ENCODE data around the gene CSTF1.

The CSTF1 gene

DNA sequence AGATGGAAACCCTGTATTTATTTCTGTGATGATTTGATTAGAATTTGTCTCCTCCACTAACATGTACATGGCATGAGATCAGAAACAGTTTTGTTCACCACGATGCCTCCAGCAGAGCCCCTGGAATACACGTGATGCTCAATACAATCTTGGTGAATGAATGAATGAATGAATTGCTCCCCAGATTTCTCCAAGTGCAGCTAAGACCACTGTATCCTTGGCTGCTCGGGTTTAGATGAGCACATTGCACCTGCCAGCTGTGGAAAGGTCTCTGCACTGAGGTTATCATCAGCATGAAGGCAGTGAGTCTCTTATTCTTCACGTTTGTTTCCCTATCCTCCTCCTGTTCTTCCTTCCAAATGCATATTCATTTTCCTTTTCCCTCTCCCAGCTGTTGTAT is 37.5 kb downstream of the CSTF1 start:
- H3K4me2 ChIP-seq (ENCODE audit: low read length): no peak overlapping the region
- H3K9ac ChIP-seq: no peak overlapping the region
- no peaks in the 10 kb centered on the region for H3K4me1 ChIP-seq
- H2AFZ ChIP-seq: no peak overlapping the region
- H3K27me3 ChIP-seq (ENCODE audit: control insufficient read depth, insufficient read depth, low read length): no peaks in the 10 kb centered on the region
- TF ChIP-seq, protein P1, sequence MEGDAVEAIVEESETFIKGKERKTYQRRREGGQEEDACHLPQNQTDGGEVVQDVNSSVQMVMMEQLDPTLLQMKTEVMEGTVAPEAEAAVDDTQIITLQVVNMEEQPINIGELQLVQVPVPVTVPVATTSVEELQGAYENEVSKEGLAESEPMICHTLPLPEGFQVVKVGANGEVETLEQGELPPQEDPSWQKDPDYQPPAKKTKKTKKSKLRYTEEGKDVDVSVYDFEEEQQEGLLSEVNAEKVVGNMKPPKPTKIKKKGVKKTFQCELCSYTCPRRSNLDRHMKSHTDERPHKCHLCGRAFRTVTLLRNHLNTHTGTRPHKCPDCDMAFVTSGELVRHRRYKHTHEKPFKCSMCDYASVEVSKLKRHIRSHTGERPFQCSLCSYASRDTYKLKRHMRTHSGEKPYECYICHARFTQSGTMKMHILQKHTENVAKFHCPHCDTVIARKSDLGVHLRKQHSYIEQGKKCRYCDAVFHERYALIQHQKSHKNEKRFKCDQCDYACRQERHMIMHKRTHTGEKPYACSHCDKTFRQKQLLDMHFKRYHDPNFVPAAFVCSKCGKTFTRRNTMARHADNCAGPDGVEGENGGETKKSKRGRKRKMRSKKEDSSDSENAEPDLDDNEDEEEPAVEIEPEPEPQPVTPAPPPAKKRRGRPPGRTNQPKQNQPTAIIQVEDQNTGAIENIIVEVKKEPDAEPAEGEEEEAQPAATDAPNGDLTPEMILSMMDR (IDR thresholded peaks at IDR 0.05): no peak
- H3K36me3 ChIP-seq (ENCODE audit: control insufficient read depth, insufficient read depth, low read length): no peaks in the 10 kb centered on the region
- H3K79me2 ChIP-seq: no peaks in the 10 kb centered on the region
- H3K9me3 ChIP-seq (ENCODE audit: control insufficient read depth, low read length): no peaks in the 10 kb centered on the region
- no peak overlapping the region for H3K4me3 ChIP-seq (ENCODE audit: low read depth, low read length)
- no peak overlapping the region for H3K27ac ChIP-seq

DNA sequence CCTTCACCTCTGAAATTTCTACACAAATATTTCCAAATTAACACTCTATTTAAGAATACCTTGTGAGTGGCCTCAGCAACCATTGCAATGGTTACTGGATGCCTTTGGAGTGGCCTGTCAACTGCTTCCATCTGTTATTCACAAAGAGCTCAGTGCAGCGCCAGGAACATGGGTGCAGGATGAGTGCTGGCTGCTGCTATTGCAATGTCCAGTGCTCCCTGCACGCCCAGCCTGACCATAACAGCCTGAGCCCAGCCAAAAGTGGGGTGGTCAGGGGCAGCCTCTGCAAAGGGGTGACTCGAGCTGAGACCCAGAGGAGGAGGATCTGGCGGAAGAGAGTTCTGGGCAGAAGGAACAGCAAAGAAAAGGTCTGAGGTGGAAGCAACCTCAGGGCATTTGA is 38.0 kb downstream of the CSTF1 start:
- no peaks in the 10 kb centered on the region for H3K9me3 ChIP-seq (ENCODE audit: control insufficient read depth, low read length)
- no peaks in the 10 kb centered on the region for H3K79me2 ChIP-seq
- TF ChIP-seq, protein P1 (IDR thresholded peaks at IDR 0.05): no peak
- no peak overlapping the region for H3K27ac ChIP-seq
- no peak overlapping the region for H2AFZ ChIP-seq
- no peaks in the 10 kb centered on the region for H3K36me3 ChIP-seq (ENCODE audit: control insufficient read depth, insufficient read depth, low read length)
- no peak overlapping the region for H3K4me2 ChIP-seq (ENCODE audit: low read length)
- H3K4me1 ChIP-seq: no peaks in the 10 kb centered on the region
- no peaks in the 10 kb centered on the region for H3K27me3 ChIP-seq (ENCODE audit: control insufficient read depth, insufficient read depth, low read length)
- no peak overlapping the region for H3K4me3 ChIP-seq (ENCODE audit: low read depth, low read length)
- no peak overlapping the region for H3K9ac ChIP-seq

DNA sequence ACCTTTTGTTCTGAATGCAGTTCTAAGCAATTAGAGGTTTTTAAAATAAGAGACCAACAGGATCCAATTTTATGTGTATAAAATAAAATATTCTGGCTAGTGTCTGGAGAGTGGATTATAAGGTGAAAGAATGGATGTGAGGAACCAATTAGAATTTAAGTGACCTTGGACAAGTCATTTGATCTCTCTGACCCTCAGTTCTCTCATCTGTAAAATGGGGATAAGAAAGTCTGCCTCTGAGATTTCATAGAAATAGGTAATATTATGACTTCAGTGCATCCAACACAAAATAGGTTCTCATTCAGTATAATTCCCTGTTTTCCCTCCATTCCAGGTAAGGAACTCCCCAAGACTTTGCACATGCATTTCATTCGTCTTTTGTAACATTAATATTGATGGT is 38.5 kb downstream of the CSTF1 start:
- Histone ChIP-seq H3K9me3 (ENCODE audit: control insufficient read depth, low read length) (no peaks in the 10 kb centered on the region), H3K9ac (no peak overlapping the region), H3K79me2 (no peaks in the 10 kb centered on the region), H3K36me3 (ENCODE audit: control insufficient read depth, insufficient read depth, low read length) (no peaks in the 10 kb centered on the region), H3K27me3 (ENCODE audit: control insufficient read depth, insufficient read depth, low read length) (no peaks in the 10 kb centered on the region), H2AFZ (no peak overlapping the region), H3K4me3 (ENCODE audit: low read depth, low read length) (no peak overlapping the region), H3K4me2 (ENCODE audit: low read length) (no peak overlapping the region), H3K27ac (no peak overlapping the region), H3K4me1 (no peaks in the 10 kb centered on the region)
- TF ChIP-seq, protein P1 (IDR thresholded peaks at IDR 0.05): no peak

DNA sequence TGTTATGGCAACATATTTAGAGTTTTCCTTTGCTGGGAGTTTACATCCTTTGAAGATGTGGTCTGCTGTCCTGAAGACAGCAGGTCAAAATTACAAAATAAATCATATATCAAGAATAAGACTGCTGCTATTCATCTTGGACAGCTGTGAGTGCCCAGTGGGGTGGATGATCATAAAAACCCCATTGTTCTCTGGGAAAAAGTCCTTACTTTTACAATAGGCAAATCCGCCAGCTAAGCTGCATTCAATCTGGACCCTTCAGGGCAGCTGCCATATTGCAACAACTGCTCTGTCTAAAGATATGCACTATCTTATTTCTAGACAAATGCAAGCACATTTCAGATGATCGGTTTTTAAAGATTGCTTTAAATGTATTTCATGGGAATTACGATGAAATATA is 39.0 kb downstream of the CSTF1 start:
- Histone ChIP-seq H3K79me2 (no peaks in the 10 kb centered on the region), H3K4me1 (no peaks in the 10 kb centered on the region), H3K36me3 (ENCODE audit: control insufficient read depth, insufficient read depth, low read length) (no peaks in the 10 kb centered on the region), H3K9ac (no peak overlapping the region), H3K27ac (no peak overlapping the region), H3K27me3 (ENCODE audit: control insufficient read depth, insufficient read depth, low read length) (no peaks in the 10 kb centered on the region), H3K4me2 (ENCODE audit: low read length) (no peak overlapping the region), H3K9me3 (ENCODE audit: control insufficient read depth, low read length) (no peaks in the 10 kb centered on the region), H3K4me3 (ENCODE audit: low read depth, low read length) (no peak overlapping the region), H2AFZ (no peak overlapping the region)
- TF ChIP-seq, protein P1 (IDR thresholded peaks at IDR 0.05): no peak

DNA sequence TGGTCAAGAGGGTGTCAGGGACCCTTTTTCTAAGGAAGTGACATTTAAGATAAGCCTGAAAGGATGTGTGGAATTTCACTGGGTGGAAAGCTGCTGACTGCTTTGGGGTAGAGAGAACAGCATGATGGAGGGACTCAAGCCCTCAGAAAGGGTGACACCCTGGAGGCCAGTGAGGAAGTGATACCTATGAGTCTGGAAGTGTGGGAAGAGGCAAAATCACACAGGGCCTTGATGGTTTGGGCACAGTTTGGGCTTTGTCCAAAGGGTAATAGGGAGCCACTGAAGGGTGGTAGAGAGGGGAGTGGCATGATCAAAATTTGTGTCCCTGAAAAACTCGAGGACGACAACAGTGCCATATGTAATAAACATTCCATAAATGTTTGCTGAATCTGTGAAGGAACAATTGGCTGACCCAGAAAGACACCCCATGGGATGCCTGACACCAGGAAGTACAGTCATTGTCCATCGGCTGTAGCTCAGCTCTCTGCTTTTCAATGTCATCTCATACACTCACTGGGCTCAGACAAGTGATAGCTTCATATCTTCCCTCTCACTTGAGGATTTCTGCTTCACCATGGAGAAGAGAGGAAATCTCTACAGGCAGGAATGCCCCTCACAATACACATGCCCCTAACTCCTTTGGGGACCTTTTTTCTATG is 40.9 kb downstream of the CSTF1 start:
- H3K9me3 ChIP-seq (ENCODE audit: control insufficient read depth, low read length): no peaks in the 10 kb centered on the region
- H3K4me1 ChIP-seq: no peaks in the 10 kb centered on the region
- no peaks in the 10 kb centered on the region for H3K36me3 ChIP-seq (ENCODE audit: control insufficient read depth, insufficient read depth, low read length)
- H3K27me3 ChIP-seq (ENCODE audit: control insufficient read depth, insufficient read depth, low read length): no peaks in the 10 kb centered on the region
- H3K27ac ChIP-seq: no peak overlapping the region
- H3K9ac ChIP-seq: no peak overlapping the region
- H3K4me2 ChIP-seq (ENCODE audit: low read length): no peak overlapping the region
- H3K4me3 ChIP-seq (ENCODE audit: low read depth, low read length): no peak overlapping the region
- TF ChIP-seq, protein P1 (IDR thresholded peaks at IDR 0.05): no peak
- no peak overlapping the region for H2AFZ ChIP-seq
- H3K79me2 ChIP-seq: no peaks in the 10 kb centered on the region

Measured in parathyroid adenoma (tissue), 2 donors.